Measurements from ENCODE around the gene IDE.
A peak's percentile ranks its signal among the peaks of the same experiment; 100 is the strongest.

IDE gene

GRCh38 chr10:92567952-92568600, 5.8 kb downstream of the IDE start:
- DNase-seq (ENCODE audit: low spot score): no peak

- DNase-seq (ENCODE audit: low spot score): no peak
Observed at GRCh38 chr10:92562424-92562823, 11.5 kb downstream of the IDE start.

- no peak for DNase-seq (ENCODE audit: low spot score)
Observed at GRCh38 chr10:92559046-92559445, 14.8 kb downstream of the IDE start.

DNA sequence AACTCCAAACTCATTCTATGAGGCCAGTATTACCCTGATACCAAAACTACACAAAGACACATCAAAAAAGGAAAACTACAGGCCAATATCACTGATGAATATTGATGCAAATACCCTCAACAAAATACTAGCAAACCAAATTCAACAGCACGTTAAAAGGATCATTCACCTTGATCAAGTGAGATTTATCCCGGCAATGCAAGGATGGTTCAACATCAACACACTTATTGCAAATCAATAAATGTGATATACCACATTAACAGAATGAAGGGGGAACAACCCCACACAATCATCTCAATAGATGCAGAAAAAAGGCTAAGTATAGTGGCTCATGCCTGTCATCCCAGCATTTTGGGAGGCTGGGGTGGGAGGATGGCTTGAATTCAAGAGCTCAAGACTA, 19.9 kb downstream of the IDE start:
- no peak for DNase-seq (ENCODE audit: low spot score)

- no peak for DNase-seq (ENCODE audit: low spot score)
Observed at GRCh38 chr10:92552310-92552709, 21.6 kb downstream of the IDE start.

- DNase-seq (ENCODE audit: low spot score): no peak
Observed at GRCh38 chr10:92550924-92551323, 23.0 kb downstream of the IDE start.

DNA sequence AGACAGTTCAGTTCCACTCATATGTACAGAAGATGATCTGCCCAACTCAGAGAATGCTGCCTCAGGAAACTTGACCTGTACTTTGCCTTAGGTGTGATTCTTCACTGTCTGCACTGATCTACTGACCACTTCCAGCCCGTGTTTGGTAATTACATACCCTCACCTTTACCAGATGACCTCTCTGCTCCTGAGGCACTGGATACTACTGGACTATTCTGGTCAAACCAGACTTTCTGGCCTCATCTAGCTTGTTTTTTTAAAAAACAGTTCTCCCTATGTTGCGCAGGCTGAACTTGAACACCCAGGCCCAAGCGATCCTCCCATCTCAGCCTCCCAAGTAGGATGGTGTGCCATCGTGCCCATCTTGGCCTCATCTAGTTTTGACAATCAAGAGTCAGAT, 26.2 kb downstream of the IDE start:
- no peak for DNase-seq (ENCODE audit: low spot score)

DNA sequence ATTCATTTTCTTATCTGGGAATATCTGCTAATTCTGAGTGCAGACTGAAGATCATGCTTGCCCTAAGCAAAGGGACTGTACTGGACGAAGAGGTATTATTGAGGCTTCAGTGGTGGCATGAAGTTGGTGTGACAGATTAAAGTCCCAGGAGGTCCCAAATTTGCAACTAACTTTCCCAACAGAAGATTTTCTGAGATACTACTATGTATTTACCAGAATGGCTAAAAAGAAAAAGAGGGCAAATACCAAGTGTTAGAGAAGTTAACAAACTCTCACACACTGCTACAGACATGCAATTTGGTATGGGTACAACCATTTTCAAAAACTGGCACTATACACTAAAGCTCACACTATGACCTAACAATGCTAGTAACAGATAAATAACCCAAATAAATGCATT, 28.3 kb downstream of the IDE start:
- no peak for DNase-seq (ENCODE audit: low spot score)

DNA sequence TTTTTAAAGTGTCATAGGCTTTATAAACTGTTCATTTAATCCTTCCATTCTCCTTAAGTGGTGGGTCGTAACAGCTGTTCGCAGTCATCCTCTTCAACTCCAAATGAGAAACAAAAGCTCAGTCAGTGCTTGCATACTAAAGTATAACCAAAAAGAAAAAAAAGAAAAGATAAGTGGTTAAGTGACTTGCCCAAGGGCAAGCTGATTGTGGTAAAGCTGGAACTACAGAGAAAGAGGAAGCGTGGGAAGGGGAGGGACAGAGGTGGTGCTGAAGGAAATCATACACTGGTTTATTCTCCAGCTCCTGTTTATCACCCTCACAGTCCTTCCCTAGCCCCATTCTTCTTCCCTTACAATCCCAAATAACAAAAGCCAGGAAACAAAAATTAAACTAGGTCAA, 29.6 kb downstream of the IDE start:
- DNase-seq (ENCODE audit: low spot score): no peak

- DNase-seq (ENCODE audit: low spot score): no peak
Observed at GRCh38 chr10:92542458-92542857, 31.4 kb downstream of the IDE start.

- no peak for DNase-seq (ENCODE audit: low spot score)
Observed at GRCh38 chr10:92541583-92541982, 32.3 kb downstream of the IDE start.

- no peak for DNase-seq (ENCODE audit: low spot score)
Observed at GRCh38 chr10:92538231-92538958, 35.5 kb downstream of the IDE start.

DNA sequence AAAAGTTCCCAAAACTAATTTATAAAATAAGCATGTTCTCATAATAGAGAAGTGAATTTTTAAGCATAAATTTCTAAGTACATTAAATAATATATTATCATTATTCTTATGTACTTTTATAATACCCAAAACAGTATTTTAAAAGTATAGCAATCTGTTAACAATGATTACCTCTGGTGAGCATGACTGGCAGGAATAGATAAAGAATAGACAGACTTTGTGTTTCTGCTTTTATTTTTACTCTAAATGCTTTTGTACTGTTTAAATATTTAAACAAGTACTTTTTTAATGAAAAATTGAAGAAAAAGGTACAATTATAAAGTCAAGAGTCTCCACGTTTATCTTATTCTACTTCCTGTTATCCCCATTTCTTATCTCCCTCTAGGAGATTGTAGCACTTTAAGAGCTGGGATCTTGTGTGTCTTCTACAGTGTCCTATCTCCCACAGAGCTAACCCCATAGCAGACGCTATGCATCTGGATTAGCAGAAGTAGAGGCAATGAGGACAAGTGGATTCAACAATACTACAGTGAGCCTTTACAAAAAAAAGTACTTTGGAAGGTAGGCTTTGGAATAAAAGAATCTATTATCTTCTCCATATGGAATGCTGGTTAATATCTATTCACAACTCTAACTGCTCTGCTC, 42.9 kb downstream of the IDE start:
- peak; percentile 30 for DNase-seq (ENCODE audit: low spot score)

GRCh38 chr10:92530421-92530820, 43.5 kb downstream of the IDE start:
- no peak for DNase-seq (ENCODE audit: low spot score)

- DNase-seq (ENCODE audit: low spot score): no peak
Observed at GRCh38 chr10:92527716-92528115, 46.2 kb downstream of the IDE start.

DNA sequence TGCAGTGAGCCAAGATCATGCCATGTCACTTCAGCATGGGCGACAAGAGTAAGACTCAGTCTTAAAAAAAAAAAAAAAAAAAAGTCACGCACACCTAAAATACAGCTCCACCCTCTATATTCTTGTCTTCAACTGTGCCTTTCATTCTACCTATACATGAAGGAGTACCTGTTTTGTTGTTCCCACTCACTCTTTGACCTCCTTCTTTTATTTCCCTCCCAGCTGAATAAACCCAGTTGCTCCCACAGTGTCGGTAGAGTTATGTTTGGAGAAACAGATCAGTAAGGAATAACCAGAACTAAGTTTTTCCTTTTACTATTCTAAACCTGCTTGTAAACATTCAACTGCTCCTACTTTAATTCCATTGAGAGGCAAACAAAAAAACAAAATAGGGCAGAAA, 50.3 kb downstream of the IDE start:
- DNase-seq (ENCODE audit: low spot score): no peak

DNA sequence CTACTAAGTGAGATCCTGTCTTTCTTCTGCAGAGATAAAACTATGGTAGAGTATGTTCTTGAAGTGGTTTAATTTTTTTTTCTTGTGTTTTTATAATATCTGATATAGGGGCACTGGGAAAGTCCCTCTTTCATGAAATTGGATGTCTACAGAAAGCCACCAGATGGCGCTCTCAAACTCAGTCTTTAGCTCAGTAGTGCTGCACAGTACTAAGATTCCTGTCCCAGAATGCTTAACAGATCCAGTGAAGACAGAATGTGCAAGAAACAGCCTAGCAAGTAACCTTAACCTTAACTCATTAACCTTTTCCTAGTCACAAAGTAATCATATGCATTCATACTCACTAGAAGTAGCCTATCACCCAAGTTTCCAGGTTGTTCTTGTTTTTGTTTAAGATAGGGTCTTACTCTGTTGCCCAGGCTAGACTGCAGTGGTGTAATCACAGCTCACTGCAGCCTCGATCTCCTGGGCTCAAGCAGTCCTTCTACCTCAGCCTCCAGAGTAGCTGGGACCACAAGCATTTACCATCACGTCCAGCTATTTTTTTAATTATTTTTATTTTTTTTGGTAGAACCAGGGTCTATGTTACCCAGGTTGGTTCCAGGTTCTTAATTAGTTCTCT, 56.7 kb downstream of the IDE start:
- DNase-seq (ENCODE audit: low spot score): peak; percentile 85

DNA sequence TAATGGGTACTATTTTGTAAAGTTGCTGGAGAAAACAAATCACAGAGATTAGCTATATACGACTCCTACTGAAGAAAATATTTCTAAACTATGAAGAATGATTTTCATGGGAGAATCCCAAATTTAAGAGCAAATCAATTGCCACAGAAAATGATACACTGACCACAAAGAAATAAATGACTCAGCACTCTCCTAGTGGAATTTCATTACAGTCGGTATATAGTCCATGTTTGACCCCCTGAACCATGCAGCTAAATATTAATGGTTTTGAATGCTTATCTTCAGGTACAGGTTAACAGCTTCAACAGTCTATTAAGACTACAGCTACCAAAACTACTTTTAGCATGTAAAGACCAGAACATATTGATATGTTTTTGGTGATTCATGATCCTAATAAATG, 65.0 kb downstream of the IDE start:
- DNase-seq (ENCODE audit: low spot score): no peak

GRCh38 chr10:92506336-92506735, 67.6 kb downstream of the IDE start:
- no peak for DNase-seq (ENCODE audit: low spot score)

- no peak for DNase-seq (ENCODE audit: low spot score)
Observed at GRCh38 chr10:92505044-92505443, 68.8 kb downstream of the IDE start.

GRCh38 chr10:92502296-92502808, 71.5 kb downstream of the IDE start:
- DNase-seq (ENCODE audit: low spot score): no peak

DNA sequence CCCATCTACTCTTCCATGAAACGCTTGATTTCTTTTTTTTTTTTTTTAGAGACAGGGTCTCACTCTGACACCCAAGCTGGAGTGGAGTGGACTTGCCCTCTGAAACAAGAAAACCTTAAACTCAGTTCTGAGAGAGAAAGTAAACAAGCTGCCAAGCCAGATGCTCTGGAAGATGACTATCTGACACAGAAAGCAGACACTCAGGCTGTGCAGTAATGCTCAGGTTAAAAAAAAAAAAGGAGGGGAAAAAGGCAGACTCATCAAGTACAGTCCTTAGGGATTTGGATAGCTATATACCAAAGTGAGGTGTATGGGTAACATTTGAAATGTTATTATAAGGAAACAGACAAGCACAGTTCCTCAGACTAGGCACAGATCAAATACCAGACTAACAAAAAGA, 80.5 kb downstream of the IDE start:
- DNase-seq (ENCODE audit: low spot score): no peak

- no peak for DNase-seq (ENCODE audit: low spot score)
Observed at GRCh38 chr10:92492748-92493240, 81.1 kb downstream of the IDE start.

Data from hematopoietic multipotent progenitor cell treated with erythropoietin and hydrocortisone succinate and interleukin-3 and kit ligand, for 15 days (in vitro differentiated cells).